Measurements from ENCODE around the gene PUS3.
"Not testable (repeated sequence)": the region's sequence is repeated elsewhere in the genome, so short reads cannot be mapped to it uniquely, and the experiment has no call there.

The PUS3 gene

GRCh38 chr11:125869521-125869920 lies 33.5 kb downstream of the PUS3 start:
- DNase-seq: no peak

- DNase-seq: not testable (repeated sequence)
Observed at GRCh38 chr11:125865354-125865753, 37.7 kb downstream of the PUS3 start.

DNA sequence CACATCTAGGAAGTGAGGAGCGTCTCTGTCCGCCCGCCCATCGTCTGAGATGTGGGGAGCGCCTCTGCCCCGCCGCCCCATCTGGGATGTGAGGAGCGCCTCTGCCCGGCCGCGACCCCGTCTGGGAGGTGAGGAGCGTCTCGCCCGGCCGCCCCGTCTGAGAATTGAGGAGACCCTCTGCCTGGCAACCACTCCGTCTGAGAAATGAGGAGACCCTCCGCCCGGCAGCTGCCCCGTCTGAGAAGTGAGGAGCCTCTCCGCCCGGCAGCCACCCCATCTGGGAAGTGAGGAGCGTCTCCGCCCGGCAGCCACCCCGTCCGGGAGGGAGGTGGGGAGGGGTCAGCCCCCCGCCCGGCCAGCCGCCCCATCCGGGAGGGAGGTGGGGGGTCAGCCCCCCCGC lies 40.2 kb downstream of the PUS3 start:
- DNase-seq: not testable (repeated sequence)

- not testable (repeated sequence) for DNase-seq
Observed at GRCh38 chr11:125857670-125858069, 45.3 kb downstream of the PUS3 start.

- no peak for DNase-seq
Observed at GRCh38 chr11:125846188-125846587, 56.8 kb downstream of the PUS3 start.

Data from NCI-H526 (cell line).